Measurements from ENCODE around the gene SCAPER.
A peak's percentile ranks its signal among the peaks of the same experiment; 100 is the strongest.
"Not testable (repeated sequence)": the region's sequence is repeated elsewhere in the genome, so short reads cannot be mapped to it uniquely, and the experiment has no call there.

The SCAPER gene

GRCh38 chr15:76582550-76582949 is 322.6 kb downstream of the SCAPER start:
- FAIRE-seq (no peak), DNase-seq (ENCODE audit: low spot score) (no peak)

- DNase-seq (ENCODE audit: low spot score) (no peak), FAIRE-seq (no peak)
These were observed 327.1 kb downstream of the SCAPER start for GRCh38 chr15:76577879-76578512.

- DNase-seq (ENCODE audit: low spot score) (no peak), FAIRE-seq (no peak)
These were observed 328.4 kb downstream of the SCAPER start for GRCh38 chr15:76576523-76577279.

- DNase-seq (ENCODE audit: low spot score) (no peak), FAIRE-seq (no peak)
These were observed 329.5 kb downstream of the SCAPER start for GRCh38 chr15:76575679-76576078.

DNA sequence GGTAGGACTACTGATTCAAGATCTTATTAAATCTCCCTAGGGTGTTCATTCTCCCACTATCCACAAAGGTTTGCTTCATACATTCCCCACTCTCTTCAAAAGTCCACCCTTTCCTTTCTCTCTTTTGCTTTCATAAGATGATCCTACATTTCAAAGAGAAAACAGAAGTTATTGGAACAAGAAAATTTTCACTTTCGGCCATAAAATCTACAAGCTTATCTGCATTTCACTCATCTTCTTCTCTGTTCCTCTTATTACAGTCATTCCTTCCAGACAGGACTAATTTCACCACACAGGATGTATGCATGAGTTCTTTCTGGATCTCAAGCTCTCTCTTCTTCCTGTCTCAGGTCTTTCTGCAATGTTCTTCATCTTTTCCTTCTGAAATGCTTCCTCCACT is 329.9 kb downstream of the SCAPER start:
- DNase-seq (ENCODE audit: low spot score) (no peak), FAIRE-seq (peak; percentile 25)

DNA sequence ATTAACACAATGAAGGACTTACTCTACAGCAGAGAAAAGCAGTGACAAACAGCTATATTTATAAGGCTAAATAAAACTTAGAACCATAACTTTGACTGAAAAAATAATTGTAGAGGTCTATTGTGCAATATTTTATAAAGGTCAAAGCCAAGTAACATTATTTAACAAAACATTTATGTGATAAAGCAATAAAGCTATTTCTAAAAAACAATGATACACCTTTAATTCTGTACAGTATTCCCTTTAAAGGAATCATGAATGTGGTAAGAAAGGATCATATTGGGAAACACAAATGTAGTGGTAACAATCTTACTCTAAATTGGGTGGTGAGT is 332.2 kb downstream of the SCAPER start:
- no peak for DNase-seq (ENCODE audit: low spot score)
- FAIRE-seq: no peak

DNA sequence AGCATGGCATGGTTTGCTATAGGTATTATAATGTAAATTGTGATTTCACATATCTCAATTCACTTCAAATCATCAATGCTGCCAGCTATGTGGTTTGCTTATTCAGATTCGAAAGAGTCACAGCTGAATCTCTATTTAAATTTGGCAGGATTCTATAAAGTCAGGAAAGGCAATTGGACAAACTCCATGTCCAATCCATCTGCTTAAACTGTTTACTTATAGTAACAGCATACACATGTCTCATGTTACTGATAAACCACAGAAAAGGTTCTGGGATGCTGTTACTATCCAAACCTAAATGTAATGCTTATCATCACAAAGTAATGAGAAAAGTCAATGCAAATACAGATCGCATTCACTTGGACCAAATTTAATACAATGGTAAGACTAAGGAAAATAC is 338.9 kb downstream of the SCAPER start:
- DNase-seq (ENCODE audit: low spot score) (no peak), FAIRE-seq (no peak)

DNA sequence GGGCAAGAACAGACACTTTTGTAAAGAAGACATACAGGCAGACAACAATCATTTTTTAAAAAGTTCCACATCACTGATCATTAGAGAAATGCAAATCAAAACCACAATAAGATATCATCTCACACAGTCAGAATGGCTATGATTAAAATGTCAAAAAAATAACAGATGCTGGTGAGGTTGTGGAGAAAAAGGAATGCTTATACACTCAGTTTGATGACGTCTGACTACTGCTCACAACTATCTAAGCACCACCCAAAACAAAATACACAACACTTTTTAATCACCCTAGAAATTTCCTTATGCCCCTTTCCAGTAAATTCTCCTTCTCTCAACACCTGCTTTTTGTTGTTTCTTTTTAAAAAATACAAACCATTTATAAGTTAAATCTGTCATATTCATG is 339.8 kb downstream of the SCAPER start:
- DNase-seq (ENCODE audit: low spot score) (no peak), FAIRE-seq (no peak)

DNA sequence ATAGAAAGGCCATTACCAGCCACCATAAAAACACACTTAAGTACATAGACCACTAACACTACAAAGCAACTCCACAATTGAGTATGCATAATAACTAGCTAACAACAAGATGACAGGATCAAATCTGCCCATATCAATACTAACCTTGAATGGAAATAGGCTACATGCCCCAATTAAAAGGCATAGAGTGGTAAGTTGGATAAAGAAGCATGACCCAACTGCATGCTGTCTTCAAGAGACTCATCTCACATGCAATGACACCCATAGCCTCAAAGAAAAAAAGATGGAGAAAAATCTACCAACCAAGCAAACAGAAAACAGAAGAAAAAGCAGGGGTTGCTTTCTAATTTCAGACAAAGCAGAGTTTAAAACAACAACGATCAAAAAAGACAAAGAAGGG is 349.9 kb downstream of the SCAPER start:
- FAIRE-seq: no peak
- DNase-seq (ENCODE audit: low spot score): no peak

DNA sequence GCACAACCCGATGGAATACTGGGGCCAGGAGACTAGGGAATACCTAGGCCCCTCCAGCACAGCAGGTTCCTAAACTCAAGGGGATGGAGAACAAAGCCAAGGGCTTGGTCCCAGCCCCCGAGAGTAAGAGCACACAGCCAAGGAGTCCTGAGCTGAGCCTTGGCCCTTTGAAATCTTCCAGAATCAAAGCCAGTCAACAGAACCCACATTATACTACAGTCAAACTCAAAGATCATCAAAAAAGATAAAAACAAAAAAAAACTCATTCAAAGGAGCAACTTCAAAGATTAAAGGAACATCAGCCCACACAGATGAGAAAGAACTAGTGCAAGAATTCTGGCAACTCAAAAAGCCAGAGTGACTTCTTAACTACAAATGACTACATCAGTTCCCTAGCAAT is 351.6 kb downstream of the SCAPER start:
- no peak for DNase-seq (ENCODE audit: low spot score)
- FAIRE-seq: no peak

- FAIRE-seq: no peak
These were observed 352.0 kb downstream of the SCAPER start for GRCh38 chr15:76553102-76553501.

DNA sequence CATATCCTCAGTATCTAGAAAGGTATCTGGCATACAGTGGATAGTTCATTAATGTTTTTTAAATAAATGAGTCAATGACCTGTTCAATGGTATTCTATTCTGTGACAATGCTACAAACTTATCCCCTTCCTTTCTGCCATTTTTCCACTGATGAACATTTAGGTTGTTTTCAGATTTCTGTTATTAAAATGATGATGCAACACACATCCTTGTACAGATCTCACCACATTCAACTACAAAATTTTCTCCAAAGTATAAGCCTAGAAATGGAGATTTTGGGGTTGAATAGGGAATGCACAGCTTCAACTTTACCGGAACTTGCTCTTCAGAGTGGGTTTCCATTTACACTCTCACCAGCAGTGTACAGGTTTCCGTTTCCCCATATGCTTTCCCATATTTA is 358.3 kb downstream of the SCAPER start:
- FAIRE-seq (no peak), DNase-seq (ENCODE audit: low spot score) (no peak)

More at GRCh38 chr15:76553102-76553501, 352.0 kb downstream of the SCAPER start:
- no peak for DNase-seq (ENCODE audit: low spot score)

DNA sequence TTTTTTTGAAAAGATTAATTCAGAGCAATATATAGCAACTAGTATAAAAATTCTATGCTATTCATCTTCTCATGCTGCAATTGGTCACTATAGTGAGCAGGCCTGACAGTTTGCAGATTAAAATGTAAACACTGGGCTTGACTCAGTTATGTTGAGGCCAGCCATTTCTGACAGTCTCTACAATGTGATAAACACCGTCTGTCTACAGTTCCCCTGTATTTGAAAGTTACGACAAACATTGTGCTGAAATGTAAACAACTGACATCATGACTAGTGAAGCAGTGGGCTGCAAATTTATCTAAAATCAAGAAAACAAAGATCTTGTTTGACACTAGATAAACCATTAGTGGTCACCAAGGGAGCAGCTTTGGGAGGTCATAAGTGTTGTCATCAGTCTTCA is 371.1 kb downstream of the SCAPER start:
- DNase-seq (ENCODE audit: low spot score) (no peak), FAIRE-seq (no peak)

DNA sequence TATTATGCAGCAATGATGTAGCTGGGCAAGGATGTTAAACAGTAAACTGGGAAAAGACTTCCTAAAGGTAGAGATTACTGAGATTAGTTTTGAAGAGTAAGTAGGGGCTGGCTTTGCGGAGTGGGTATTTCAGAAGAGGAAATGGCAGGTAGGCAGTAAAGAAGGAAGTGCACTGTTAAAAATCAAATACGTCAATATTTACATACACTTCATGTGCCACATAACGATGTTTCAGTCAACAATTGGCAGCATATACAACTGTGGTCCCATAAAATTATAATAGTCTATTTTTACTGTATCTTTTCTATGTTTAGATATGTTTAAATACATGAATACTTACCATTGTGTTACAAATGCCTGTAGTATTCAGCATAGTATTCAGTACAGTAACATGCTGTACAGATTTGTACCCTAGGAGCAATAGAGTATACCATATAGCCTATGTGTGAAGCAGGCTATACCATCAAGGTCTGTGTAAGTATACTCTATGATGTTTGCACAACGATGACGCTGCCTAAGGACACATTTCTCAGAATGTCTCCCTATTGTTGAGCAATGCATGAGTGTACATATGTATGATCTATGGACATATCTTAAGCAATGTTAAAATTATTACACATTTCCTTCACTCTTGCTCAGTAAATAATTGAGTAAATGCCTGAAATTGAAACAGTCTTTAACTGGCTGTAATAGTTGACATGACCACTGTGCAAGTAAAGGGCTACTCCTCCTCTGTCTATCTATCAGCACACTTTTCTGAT is 371.9 kb downstream of the SCAPER start:
- no peak for DNase-seq (ENCODE audit: low spot score)
- no peak for FAIRE-seq

DNA sequence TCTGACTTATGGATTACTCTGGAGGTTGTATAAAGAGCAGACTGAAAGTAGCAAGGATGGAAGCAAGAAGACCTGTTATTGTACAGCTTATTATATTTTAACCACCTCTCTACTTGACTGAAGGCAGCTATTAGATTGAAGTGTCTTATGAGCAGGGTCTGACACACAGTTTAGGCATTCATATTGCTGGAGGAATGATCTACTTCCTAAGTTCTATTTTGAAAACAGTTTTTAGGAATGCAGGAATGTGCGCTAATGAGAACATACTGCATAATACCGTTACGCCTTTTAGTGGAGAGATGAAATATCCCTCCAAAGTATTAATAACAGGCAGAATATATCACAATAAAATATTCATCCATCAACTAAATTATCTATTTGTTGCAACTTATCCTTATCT is 375.2 kb downstream of the SCAPER start:
- FAIRE-seq: no peak
- DNase-seq (ENCODE audit: low spot score): no peak

DNA sequence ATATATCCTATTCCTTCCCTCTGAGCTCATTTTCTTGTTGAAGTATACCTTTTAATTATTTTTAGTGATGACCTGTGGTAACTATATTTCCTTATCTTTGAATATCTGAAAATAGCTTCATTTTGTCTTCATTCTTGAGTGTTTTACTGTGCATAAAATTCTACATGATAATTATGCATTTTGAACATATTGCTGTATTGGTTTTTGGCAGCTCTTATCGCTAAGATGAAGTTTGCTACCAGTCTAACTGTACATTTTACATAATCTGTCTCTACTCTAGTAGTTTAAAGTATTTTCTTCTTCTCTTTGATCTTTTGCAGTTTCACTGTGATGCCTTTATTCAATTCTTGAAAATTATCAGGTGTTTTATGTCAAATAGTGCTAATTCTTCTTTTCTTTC is 379.0 kb downstream of the SCAPER start:
- DNase-seq (ENCODE audit: low spot score) (no peak), FAIRE-seq (no peak)

- DNase-seq (ENCODE audit: low spot score) (no peak), FAIRE-seq (no peak)
These were observed 387.2 kb downstream of the SCAPER start for GRCh38 chr15:76517910-76518309.

- FAIRE-seq: no peak
- peak; percentile 20 for DNase-seq (ENCODE audit: low spot score)
These were observed 390.9 kb downstream of the SCAPER start for GRCh38 chr15:76514282-76514681.

- FAIRE-seq: no peak
- no peak for DNase-seq (ENCODE audit: low spot score)
These were observed 392.2 kb downstream of the SCAPER start for GRCh38 chr15:76512971-76513370.

DNA sequence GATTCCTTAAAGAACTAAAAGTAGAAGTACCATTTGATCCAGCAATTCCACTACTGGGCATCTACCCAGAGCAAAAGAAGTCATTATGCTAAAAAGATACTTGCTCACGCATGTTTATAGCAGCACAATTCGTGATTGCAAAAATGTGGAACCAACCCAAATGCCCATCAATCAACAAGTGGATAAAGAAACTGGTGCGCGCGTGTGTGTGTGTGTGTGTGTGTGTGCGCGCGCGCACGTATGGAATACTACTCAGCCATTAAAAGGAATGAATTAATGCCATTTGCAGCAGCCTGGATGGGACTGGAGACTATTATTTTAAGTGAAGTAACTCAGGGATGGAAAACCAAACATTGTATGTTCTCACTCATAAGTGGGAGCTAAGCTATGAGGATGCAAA is 394.5 kb downstream of the SCAPER start:
- not testable (repeated sequence) for DNase-seq (ENCODE audit: low spot score); FAIRE-seq

DNA sequence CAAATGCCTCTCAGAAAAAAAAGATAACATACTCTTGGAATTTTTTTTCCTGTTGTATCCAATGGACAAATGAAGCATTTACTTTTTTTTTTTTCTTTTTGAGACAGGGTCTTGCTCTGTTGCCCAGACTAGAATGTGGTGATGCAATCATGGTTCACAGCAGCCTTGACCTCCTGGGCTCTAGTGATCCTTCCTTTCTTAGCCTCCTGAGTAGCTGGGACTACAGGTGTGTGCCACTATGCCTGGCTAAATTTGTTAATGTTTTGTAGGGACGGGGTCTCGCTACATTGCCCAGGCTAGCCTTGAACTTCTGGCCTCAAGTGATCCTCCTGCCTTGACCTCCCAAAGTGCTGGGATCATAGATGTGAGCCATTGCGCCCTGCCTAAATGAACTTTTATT is 401.3 kb downstream of the SCAPER start:
- DNase-seq (ENCODE audit: low spot score) (no peak), FAIRE-seq (no peak)

DNA sequence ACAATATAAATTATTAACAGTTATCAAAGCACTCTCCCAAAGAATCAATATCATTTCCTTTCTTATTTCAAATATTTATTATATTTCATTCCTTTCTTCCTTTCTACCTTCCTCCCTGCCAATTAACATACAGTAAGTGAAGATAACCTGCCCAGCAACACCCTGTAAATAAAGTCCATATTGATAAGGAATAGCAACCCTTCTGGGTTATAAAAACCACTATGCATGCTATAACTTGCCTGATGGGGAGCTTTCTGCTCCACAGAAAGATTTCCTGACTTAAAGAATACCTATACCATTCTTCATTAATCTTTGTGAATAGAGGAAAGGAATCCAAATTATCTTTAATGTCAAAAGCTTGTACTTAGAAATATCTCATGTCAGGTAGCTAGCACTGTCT is 402.0 kb downstream of the SCAPER start:
- FAIRE-seq: no peak
- no peak for DNase-seq (ENCODE audit: low spot score)

GRCh38 chr15:76502678-76503077 is 402.5 kb downstream of the SCAPER start:
- no peak for DNase-seq (ENCODE audit: low spot score)
- FAIRE-seq: no peak

Data from RCC 7860 (cell line).